ENCODE measurements around the gene PDE5A.

GRCh38 chr4:119626943-119627266, 1.7 kb downstream of the PDE5A start:
- no peak for TF ChIP-seq TAF1 (IDR thresholded peaks at IDR 0.05; ENCODE audit: borderline replicate concordance, insufficient read depth, low read length)
- TF ChIP-seq SIN3A (IDR thresholded peaks at IDR 0.05; ENCODE audit: borderline replicate concordance, insufficient read depth, low read length): no peak
- no peak for TF ChIP-seq POLR2AphosphoS5 (IDR thresholded peaks at IDR 0.05; ENCODE audit: low read depth, low read length)
- no peak for TF ChIP-seq FOXP2 (optimal IDR thresholded peaks at IDR 0.05; ENCODE audit: borderline replicate concordance, extremely low read depth, extremely low read length, insufficient read depth)
- TF ChIP-seq REST (IDR thresholded peaks at IDR 0.05; ENCODE audit: insufficient read depth in 1 of 2, low read depth in 2 of 2, low read length in 2 of 2): no peak

Data from PFSK-1 (cell line).